HepG2 (cell line): ENCODE measurements around the gene HHLA2. TPM values are rescaled to one million over a fixed set of nuclear protein-coding genes. Genes with fewer than 3 reads are reported as not detected.

Experiments
- ATM ChIP-seq: fragments of 450-650 bp; IDR thresholded peaks from 2 replicates; pipeline ENCODE4 v1.7.1; 2017; ENCODE audit warnings: mild to moderate bottlenecking, borderline replicate concordance
- HOXA7 ChIP-seq: sonication (generic); formaldehyde crosslinking; IDR thresholded peaks from 2 replicates; pipeline ENCODE4 v1.8.1; 2022; ENCODE audit warnings: mild to moderate bottlenecking, missing genetic modification reagents, moderate library complexity
- IKZF4 ChIP-seq: sonication (generic); formaldehyde crosslinking; IDR thresholded peaks from 2 replicates; pipeline ENCODE4 v1.5.1; 2020; ENCODE audit warnings: borderline replicate concordance, mild to moderate bottlenecking, low read depth, missing genetic modification reagents; ENCODE audit errors: not compliant biosample characterization
- JUND ChIP-seq: sonication (generic); formaldehyde crosslinking; IDR thresholded peaks from 2 replicates; pipeline ENCODE4 v1.8.0; 2022; ENCODE audit warnings: mild to moderate bottlenecking, missing genetic modification reagents
- KAT8 ChIP-seq: IDR thresholded peaks from 2 replicates; pipeline ENCODE4 v1.6.1; 2016; ENCODE audit warnings: missing genetic modification reagents, missing compliant biosample characterization
- MXI1 ChIP-seq: IDR thresholded peaks from 3 replicates; pipeline ENCODE4 v1.6.1; 2012; ENCODE audit warnings: low read depth, low read length, inconsistent platforms, borderline replicate concordance
- SETDB1 ChIP-seq: sonication (generic); formaldehyde crosslinking; IDR thresholded peaks from 2 replicates; pipeline ENCODE4 v1.5.1; 2020; ENCODE audit warnings: missing genetic modification reagents, mild to moderate bottlenecking, borderline replicate concordance
- USF2 ChIP-seq, 2 experiments: sonication (generic) in 1 of 2; formaldehyde crosslinking in 1 of 2; IDR thresholded peaks; 2 replicates each; pipeline versions ENCODE4 v1.5.1 to v1.6.1; 2011 to 2020; ENCODE audit warnings: borderline replicate concordance in 1 of 2, low read depth in 1 of 2, low read length in 1 of 2, mild to moderate bottlenecking in 1 of 2, missing genetic modification reagents in 1 of 2, moderate library complexity in 1 of 2
- ZFP36L2 ChIP-seq: sonication (generic); formaldehyde crosslinking; IDR thresholded peaks from 2 replicates; pipeline ENCODE4 v1.4.0; 2020; ENCODE audit warnings: missing genetic modification reagents
- ZNF337 ChIP-seq: sonication (generic); formaldehyde crosslinking; IDR thresholded peaks from 2 replicates; pipeline ENCODE4 v1.5.1; 2020; ENCODE audit warnings: missing genetic modification reagents, low read depth, mild to moderate bottlenecking, borderline replicate concordance
- ZNF883 ChIP-seq: sonication (generic); formaldehyde crosslinking; IDR thresholded peaks from 2 replicates; pipeline ENCODE4 v1.5.1; 2020; ENCODE audit warnings: mild to moderate bottlenecking, missing genetic modification reagents; ENCODE audit errors: not compliant biosample characterization
- polyA plus RNA-seq, 8 experiments: library from polyadenylated mRNA; depleted of rRNA in 3 of 8; stranded (reverse) in 7 of 8; unstranded in 1 of 8; fragments of >200 nt; fragmentation: Illumina TruSeq in 4 of 8; extraction: Trizol in 4 of 8; gene quantifications; 2 replicates each; pipeline versions ENCODE4 v1.2.1 to v1.2.3, GENCODE V29; 2011 to 2016; ENCODE audit warnings: low read depth in 4 of 8, missing spikeins in 1 of 8, mixed read lengths in 1 of 8; ENCODE audit not compliant: insufficient read depth in 1 of 8
- total RNA-seq, 5 experiments: library from RNA; depleted of rRNA; stranded (reverse); fragments of >200 nt; fragmentation: Illumina TruSeq; extraction: Trizol; gene quantifications; 2 replicates each; pipeline ENCODE4 v1.2.3, GENCODE V29; 2016; ENCODE audit warnings: low read depth in 1 of 5
- TF ChIP-seq, protein P1 (sequence below): sonication (generic); formaldehyde crosslinking; IDR thresholded peaks from 2 replicates; pipeline ENCODE4 v1.9.0; 2021; ENCODE audit warnings: missing genetic modification reagents, mild to moderate bottlenecking, borderline replicate concordance
- TF ChIP-seq, protein P2 (sequence below): IDR thresholded peaks from 2 replicates; pipeline ENCODE4 v1.6.1; 2016; ENCODE audit warnings: missing biosample characterization, missing genetic modification reagents, low read depth

Gene HHLA2
- total and polyA plus RNA-seq, 2 of the 13 experiments (the other 11 are each of a cell fraction or from before 2014, with no cell fraction given), result not detected

- TF ChIP-seq ZNF883 (CRISPR knock-in tag) (no peak), USF2 (IDR thresholded peaks at IDR 0.05; ENCODE audit: low read depth, low read length) (no peak), USF2 (CRISPR knock-in tag; IDR thresholded peaks at IDR 0.05; ENCODE audit: borderline replicate concordance) (no peak), JUND (no peak), ZNF337 (no peak), ZFP36L2 (CRISPR knock-in tag) (no peak), KAT8 (no peak), SETDB1 (no peak), IKZF4 (CRISPR knock-in tag) (no peak), MXI1 (no peak), ATM (no peak), HOXA7 (CRISPR knock-in tag) (no peak)
- TF ChIP-seq, protein P1, sequence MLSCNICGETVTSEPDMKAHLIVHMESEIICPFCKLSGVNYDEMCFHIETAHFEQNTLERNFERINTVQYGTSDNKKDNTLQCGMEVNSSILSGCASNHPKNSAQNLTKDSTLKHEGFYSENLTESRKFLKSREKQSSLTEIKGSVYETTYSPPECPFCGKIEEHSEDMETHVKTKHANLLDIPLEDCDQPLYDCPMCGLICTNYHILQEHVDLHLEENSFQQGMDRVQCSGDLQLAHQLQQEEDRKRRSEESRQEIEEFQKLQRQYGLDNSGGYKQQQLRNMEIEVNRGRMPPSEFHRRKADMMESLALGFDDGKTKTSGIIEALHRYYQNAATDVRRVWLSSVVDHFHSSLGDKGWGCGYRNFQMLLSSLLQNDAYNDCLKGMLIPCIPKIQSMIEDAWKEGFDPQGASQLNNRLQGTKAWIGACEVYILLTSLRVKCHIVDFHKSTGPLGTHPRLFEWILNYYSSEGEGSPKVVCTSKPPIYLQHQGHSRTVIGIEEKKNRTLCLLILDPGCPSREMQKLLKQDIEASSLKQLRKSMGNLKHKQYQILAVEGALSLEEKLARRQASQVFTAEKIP (CRISPR knock-in tag), result no peak
- TF ChIP-seq, protein P2, sequence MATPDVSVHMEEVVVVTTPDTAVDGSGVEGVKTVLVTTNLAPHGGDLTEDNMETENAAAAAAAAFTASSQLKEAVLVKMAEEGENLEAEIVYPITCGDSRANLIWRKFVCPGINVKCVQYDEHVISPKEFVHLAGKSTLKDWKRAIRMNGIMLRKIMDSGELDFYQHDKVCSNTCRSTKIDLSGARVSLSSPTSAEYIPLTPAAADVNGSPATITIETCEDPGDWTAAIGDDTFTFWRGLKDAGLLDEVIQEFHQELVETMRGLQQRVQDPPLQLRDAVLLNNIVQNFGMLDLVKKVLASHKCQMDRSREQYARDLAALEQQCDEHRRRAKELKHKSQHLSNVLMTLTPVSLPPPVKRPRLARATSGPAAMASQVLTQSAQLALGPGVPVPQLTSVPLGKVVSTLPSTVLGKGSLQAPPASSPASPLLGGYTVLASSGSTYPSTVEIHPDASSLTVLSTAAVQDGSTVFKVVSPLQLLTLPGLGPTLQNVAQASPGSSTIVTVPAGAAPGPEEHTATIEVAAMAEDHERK (CRISPR knock-in tag), result no peak
These were observed 3.9 kb downstream of the HHLA2 start (continued) for GRCh38 chr3:108300103-108300849.
